ENCODE results near the gene TFEB. TPM values are rescaled to one million over a fixed set of nuclear protein-coding genes. Genes with fewer than 3 reads are reported as not detected.
A peak's percentile ranks its signal among the peaks of the same experiment; 100 is the strongest.

Gene TFEB
- total and polyA plus RNA-seq, 2 donors (not counting 1 experiment from before 2014, with no cell fraction given) = 1.9 to 7.6 TPM

DNA sequence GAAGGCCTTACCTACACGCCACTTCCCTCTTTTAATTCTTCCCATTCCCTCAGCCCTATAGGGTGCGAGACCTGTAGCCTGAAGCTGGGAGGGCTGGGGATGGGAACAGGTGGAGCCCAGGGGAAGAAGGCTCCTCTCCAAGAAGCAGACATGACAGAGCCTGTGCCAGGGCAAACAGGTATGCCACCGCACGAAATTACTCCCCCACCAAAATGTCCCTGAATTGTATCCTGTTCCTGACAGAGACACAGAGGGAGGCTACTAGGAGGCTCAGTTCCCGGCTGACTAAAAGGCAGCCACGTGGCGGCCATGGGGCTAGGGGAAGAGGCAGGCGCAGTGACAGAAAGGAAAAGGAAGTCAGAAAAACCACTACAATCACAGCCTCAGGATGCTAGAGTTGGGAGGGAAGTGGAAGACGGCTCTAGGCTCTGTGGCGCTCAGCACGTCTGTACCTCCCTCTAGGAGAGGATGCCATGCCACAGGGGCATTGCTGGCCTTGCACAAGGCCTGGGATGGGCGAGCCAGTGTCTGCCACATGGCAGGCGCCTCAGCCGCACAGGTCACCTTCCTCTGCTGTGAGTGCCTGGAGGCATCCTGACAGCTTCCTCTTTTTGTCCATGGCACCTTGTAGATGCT is 27.7 kb downstream of the TFEB start:
- no peaks in the 10 kb centered on the region for H3K79me2 ChIP-seq (ENCODE audit: control insufficient read depth, insufficient read depth, low read length)
- no peak overlapping the region for H3K27ac ChIP-seq (ENCODE audit: insufficient read depth, low read length)

GRCh38 chr6:41706876-41707564 is 28.4 kb downstream of the TFEB start:
- H3K27ac ChIP-seq (ENCODE audit: insufficient read depth, low read length) = no peak overlapping the region
- peak; percentile 43 to 72 for DNase-seq (ENCODE audit: low read depth in 2 of 2)
- no peaks in the 10 kb centered on the region for H4K20me1 ChIP-seq (ENCODE audit: control insufficient read depth, extremely low read depth, insufficient read depth, low read length)
- H3K4me2 ChIP-seq (ENCODE audit: extremely low read depth, insufficient read depth, low read length) = no peak overlapping the region
- no peaks in the 10 kb centered on the region for H3K36me3 ChIP-seq (ENCODE audit: control insufficient read depth, insufficient read depth, low read length)
- peaks cover 3% of the 10 kb centered on the region for H3K27me3 ChIP-seq (ENCODE audit: control insufficient read depth, insufficient read depth, low read length)
- H3K79me2 ChIP-seq (ENCODE audit: control insufficient read depth, insufficient read depth, low read length) = no peaks in the 10 kb centered on the region
- H3K4me3 ChIP-seq (replicated peaks in 1 of 4; ENCODE audit: control extremely low read depth in 1 of 4, insufficient read depth in 1 of 4, low read depth in 3 of 4, low read length in 4 of 4) = no peak overlapping the region
- H3K9me3 ChIP-seq (ENCODE audit: control insufficient read depth, insufficient read depth, low read depth, low read length) = no peaks in the 10 kb centered on the region
- TF ChIP-seq CTCF (conservative IDR thresholded peaks at IDR 0.05 in 1 of 2, IDR thresholded peaks at IDR 0.05 in 1 of 2; ENCODE audit: low read depth in 1 of 2, low read length in 2 of 2) (no peak), EZH2 (IDR thresholded peaks at IDR 0.05; ENCODE audit: low read length, missing control alignments) (no peak)
- no peak overlapping the region for H2AFZ ChIP-seq (ENCODE audit: low read length)
- H3K9ac ChIP-seq (ENCODE audit: insufficient read depth, low read length) = no peak overlapping the region
- H3K4me1 ChIP-seq (ENCODE audit: control insufficient read depth, extremely low read depth, insufficient read depth, low read length) = peaks cover 8% of the 10 kb centered on the region

More for the DNA sequence above, 27.7 kb downstream of the TFEB start:
- peaks cover 3% of the 10 kb centered on the region for H3K27me3 ChIP-seq (ENCODE audit: control insufficient read depth, insufficient read depth, low read length)
- H3K4me2 ChIP-seq (ENCODE audit: extremely low read depth, insufficient read depth, low read length) = no peak overlapping the region
- no peak for DNase-seq (ENCODE audit: low read depth in 2 of 2)
- TF ChIP-seq EZH2 (IDR thresholded peaks at IDR 0.05; ENCODE audit: low read length, missing control alignments) = no peak
- TF ChIP-seq CTCF (conservative IDR thresholded peaks at IDR 0.05 in 1 of 2, IDR thresholded peaks at IDR 0.05 in 1 of 2; ENCODE audit: low read depth in 1 of 2, low read length in 2 of 2) = no peak
- H3K9me3 ChIP-seq (ENCODE audit: control insufficient read depth, insufficient read depth, low read depth, low read length) = no peaks in the 10 kb centered on the region
- no peaks in the 10 kb centered on the region for H4K20me1 ChIP-seq (ENCODE audit: control insufficient read depth, extremely low read depth, insufficient read depth, low read length)
- H3K9ac ChIP-seq (ENCODE audit: insufficient read depth, low read length) = no peak overlapping the region
- peaks cover 8% of the 10 kb centered on the region for H3K4me1 ChIP-seq (ENCODE audit: control insufficient read depth, extremely low read depth, insufficient read depth, low read length)
- H2AFZ ChIP-seq (ENCODE audit: low read length) = no peak overlapping the region
- no peaks in the 10 kb centered on the region for H3K36me3 ChIP-seq (ENCODE audit: control insufficient read depth, insufficient read depth, low read length)
- no peak overlapping the region for H3K4me3 ChIP-seq (replicated peaks in 1 of 4; ENCODE audit: control extremely low read depth in 1 of 4, insufficient read depth in 1 of 4, low read depth in 3 of 4, low read length in 4 of 4)

DNA sequence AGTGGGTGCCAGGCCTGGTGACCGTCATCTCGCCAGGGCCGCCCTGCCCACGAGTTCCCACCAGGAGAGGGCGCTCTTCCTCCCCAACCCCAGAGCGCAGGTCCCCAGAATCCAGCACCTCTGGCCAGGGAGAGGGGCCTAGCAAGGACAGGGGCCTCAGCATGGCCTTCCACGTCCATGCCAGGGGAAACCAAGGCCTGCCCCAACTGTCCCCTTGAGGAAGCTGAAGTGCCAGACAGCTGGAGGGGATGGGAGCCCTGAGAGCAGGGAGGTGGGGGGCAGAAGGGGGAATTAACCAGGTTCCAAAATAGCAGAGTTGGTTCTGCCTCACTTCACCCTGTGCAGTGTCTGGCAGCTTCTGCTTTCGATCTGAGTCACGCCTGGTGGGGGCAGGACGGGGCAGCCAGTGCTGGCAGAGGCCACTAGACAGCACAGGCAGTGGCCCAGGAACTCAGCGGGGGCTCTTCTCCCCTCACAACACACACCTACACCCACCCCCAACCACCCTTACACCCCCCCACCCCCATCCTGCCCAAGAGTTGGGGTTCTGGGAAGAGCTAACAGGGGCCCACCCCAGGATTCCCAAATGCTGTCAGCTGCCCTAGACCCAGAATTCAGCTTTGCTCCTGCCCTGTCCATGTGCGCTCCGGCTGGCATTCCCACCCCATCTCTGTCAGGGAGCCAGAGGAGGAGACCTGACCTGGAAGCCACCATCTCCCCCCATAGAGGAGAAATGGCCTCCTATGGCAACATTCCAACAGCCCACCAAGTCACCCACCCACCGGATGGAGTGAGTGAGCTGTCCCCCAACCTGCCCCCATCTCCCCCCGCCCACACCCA is 29.2 kb downstream of the TFEB start:
- Histone ChIP-seq H3K36me3 (ENCODE audit: control insufficient read depth, insufficient read depth, low read length) (no peaks in the 10 kb centered on the region), H3K27me3 (ENCODE audit: control insufficient read depth, insufficient read depth, low read length) (peaks cover 3% of the 10 kb centered on the region), H4K20me1 (ENCODE audit: control insufficient read depth, extremely low read depth, insufficient read depth, low read length) (no peaks in the 10 kb centered on the region), H3K27ac (ENCODE audit: insufficient read depth, low read length) (peak overlapping the region; percentile 14), H3K4me3 (replicated peaks in 1 of 4; ENCODE audit: control extremely low read depth in 1 of 4, insufficient read depth in 1 of 4, low read depth in 3 of 4, low read length in 4 of 4) (no peak overlapping the region), H2AFZ (ENCODE audit: low read length) (no peak overlapping the region), H3K79me2 (ENCODE audit: control insufficient read depth, insufficient read depth, low read length) (no peaks in the 10 kb centered on the region), H3K4me1 (ENCODE audit: control insufficient read depth, extremely low read depth, insufficient read depth, low read length) (peaks cover 8% of the 10 kb centered on the region), H3K9me3 (ENCODE audit: control insufficient read depth, insufficient read depth, low read depth, low read length) (no peaks in the 10 kb centered on the region), H3K4me2 (ENCODE audit: extremely low read depth, insufficient read depth, low read length) (peak overlapping the region; percentile 44), H3K9ac (ENCODE audit: insufficient read depth, low read length) (no peak overlapping the region)
- TF ChIP-seq EZH2 (IDR thresholded peaks at IDR 0.05; ENCODE audit: low read length, missing control alignments) (no peak), CTCF (conservative IDR thresholded peaks at IDR 0.05 in 1 of 2, IDR thresholded peaks at IDR 0.05 in 1 of 2; ENCODE audit: low read depth in 1 of 2, low read length in 2 of 2) (peak; percentile 62)
- DNase-seq (ENCODE audit: low read depth in 2 of 2) = peak; percentile 68 to 74
